H1 (cell line): ENCODE results near the gene COX7A1. TPM values are rescaled to one million over a fixed set of nuclear protein-coding genes. Genes with fewer than 3 reads are reported as not detected.

ENCODE experiments used
- CTCF ChIA-PET: fragments of 300-600 bp; sonication (Branson Sonifier 250); formaldehyde crosslinking; loops from one replicate; lab custom pipeline; 2021; ENCODE audit not compliant: partially characterized antibody; lab: Charles Lee
- POLR2A ChIA-PET: fragments of 300-600 bp; sonication (Branson Sonifier 250); formaldehyde crosslinking; loops from one replicate; lab custom pipeline; 2021; ENCODE audit warnings: inconsistent platforms; ENCODE audit not compliant: partially characterized antibody; lab: Charles Lee
- DNase-seq, 2 experiments: peaks; one replicate each; pipeline versions ENCODE4 v3.0.0 to v3.0.0-alpha.2; 2010 to 2022; ENCODE audit warnings: low spot score in 2 of 2, low read depth in 1 of 2, mixed read lengths in 1 of 2
- FAIRE-seq: peaks from 2 replicates; lab custom pipeline; 2011; peaks lifted over from hg19 to GRCh38; lab: Jason Lieb, UNC
- H2AFZ ChIP-seq: 2 replicates; pipeline ENCODE4 v1.8.1; 2012; ENCODE audit warnings: low read length, inconsistent platforms
- H2AK5ac ChIP-seq: 2 replicates; pipeline ENCODE4 v1.6.1; 2013; ENCODE audit warnings: low read depth, low read length
- H2BK120ac ChIP-seq: replicated peaks from 2 replicates; pipeline ENCODE3; 2013; ENCODE audit warnings: low read depth, low read length, inconsistent platforms
- H2BK12ac ChIP-seq: 2 replicates; pipeline ENCODE4 v1.6.1; 2013; ENCODE audit warnings: low read depth, low read length
- H2BK15ac ChIP-seq: 2 replicates; pipeline ENCODE4 v1.6.1; 2013; ENCODE audit warnings: low read length
- H2BK20ac ChIP-seq: 2 replicates; pipeline ENCODE4 v1.6.1; 2013; ENCODE audit warnings: low read length
- H2BK5ac ChIP-seq: 2 replicates; pipeline ENCODE4 v1.6.1; 2013; ENCODE audit warnings: low read depth, low read length
- H3K14ac ChIP-seq: 2 replicates; pipeline ENCODE4 v1.6.1; 2013; ENCODE audit warnings: inconsistent platforms; ENCODE audit not compliant: insufficient read length
- H3K18ac ChIP-seq: 2 replicates; pipeline ENCODE4 v1.6.1; 2013; ENCODE audit warnings: low read length; ENCODE audit errors: extremely low read depth
- H3K23ac ChIP-seq: 2 replicates; pipeline ENCODE4 v1.6.1; 2013; ENCODE audit warnings: inconsistent platforms; ENCODE audit not compliant: insufficient read length
- H3K23me2 ChIP-seq: 2 replicates; pipeline ENCODE4 v1.6.1; 2013; ENCODE audit warnings: low read depth, low read length
- H3K27ac ChIP-seq: 2 replicates; pipeline ENCODE4 v1.6.1; 2011; ENCODE audit warnings: low read depth, low read length, inconsistent platforms
- H3K27me3 ChIP-seq, 4 experiments: replicated peaks in 1 of 4; 1 replicate in 1 of 4; 2 replicates in 3 of 4; pipeline versions ENCODE4 v1.6.1 to v1.8.1; 2011 to 2013; ENCODE audit warnings: low read length in 3 of 4, mild to moderate bottlenecking in 3 of 4, inconsistent platforms in 2 of 4, mixed read lengths in 2 of 4, moderate library complexity in 1 of 4; ENCODE audit not compliant: control insufficient read depth in 3 of 4, insufficient read depth in 3 of 4; ENCODE audit errors: extremely low read depth in 1 of 4
- H3K36me3 ChIP-seq, 4 experiments: 2 replicates each; pipeline versions ENCODE4 v1.6.1 to v1.8.1; 2011 to 2013; ENCODE audit warnings: mild to moderate bottlenecking in 4 of 4, low read length in 3 of 4, moderate library complexity in 2 of 4, control low read depth in 1 of 4, inconsistent platforms in 1 of 4; ENCODE audit not compliant: insufficient read depth in 4 of 4, control insufficient read depth in 2 of 4
- H3K4ac ChIP-seq: replicated peaks from 2 replicates; pipeline ENCODE3; 2013; ENCODE audit warnings: low read length, low read depth, mixed read lengths, inconsistent platforms; ENCODE audit not compliant: insufficient read length
- H3K4me1 ChIP-seq, 4 experiments: replicated peaks in 1 of 4; 1 replicate in 1 of 4; 2 replicates in 3 of 4; pipeline versions ENCODE4 v1.6.1 to v1.8.1; 2011 to 2013; ENCODE audit warnings: low read length in 3 of 4, inconsistent platforms in 2 of 4, mixed read lengths in 1 of 4; ENCODE audit not compliant: insufficient read depth in 4 of 4, control insufficient read depth in 3 of 4
- H3K4me2 ChIP-seq, 2 experiments: 2 replicates each; pipeline versions ENCODE4 v1.6.1 to v1.8.1; 2011 to 2013; ENCODE audit warnings: low read depth in 2 of 2, low read length in 2 of 2, control low read depth in 1 of 2, inconsistent platforms in 1 of 2, mild to moderate bottlenecking in 1 of 2; ENCODE audit not compliant: insufficient read depth in 1 of 2
- H3K4me3 ChIP-seq, 4 experiments: fragments of 200-600, 300-600 bp in 1 of 4; sonication (generic), shearing (Covaris generic), sonication (Bioruptor Twin) in 1 of 4; 2 replicates each; pipeline versions ENCODE4 v1.5.1 to v1.8.1; 2011 to 2016; ENCODE audit warnings: low read length in 4 of 4, low read depth in 3 of 4, control low read depth in 2 of 4, inconsistent platforms in 2 of 4, mild to moderate bottlenecking in 2 of 4, mixed read lengths in 1 of 4, moderate library complexity in 1 of 4; ENCODE audit not compliant: insufficient read depth in 2 of 4; ENCODE audit errors: extremely low read depth in 1 of 4
- H3K56ac ChIP-seq: replicated peaks from 2 replicates; pipeline ENCODE3; 2013; ENCODE audit warnings: low read depth, mild to moderate bottlenecking, mixed read lengths, low read length, inconsistent platforms; ENCODE audit not compliant: insufficient read length
- H3K79me1 ChIP-seq: 2 replicates; pipeline ENCODE4 v1.6.1; 2013; ENCODE audit warnings: low read depth, low read length, control low read depth
- H3K79me2 ChIP-seq, 2 experiments: 2 replicates each; pipeline versions ENCODE4 v1.6.1 to v1.8.1; 2012 to 2013; ENCODE audit warnings: low read length in 2 of 2, mild to moderate bottlenecking in 2 of 2, inconsistent platforms in 1 of 2; ENCODE audit not compliant: insufficient read depth in 2 of 2, control insufficient read depth in 1 of 2
- H3K9ac ChIP-seq, 4 experiments: replicated peaks in 1 of 4; 1 replicate in 1 of 4; 2 replicates in 3 of 4; pipeline versions ENCODE4 v1.6.1 to v1.8.1; 2011 to 2013; ENCODE audit warnings: low read depth in 3 of 4, low read length in 3 of 4, control low read depth in 2 of 4, mild to moderate bottlenecking in 2 of 4, moderate library complexity in 2 of 4, inconsistent platforms in 1 of 4; ENCODE audit errors: extremely low read depth in 1 of 4
- H3K9me3 ChIP-seq, 2 experiments: 2 replicates each; pipeline versions ENCODE4 v1.6.1 to v1.8.1; 2012 to 2013; ENCODE audit warnings: mild to moderate bottlenecking in 2 of 2, moderate library complexity in 2 of 2, control low read depth in 1 of 2, inconsistent platforms in 1 of 2, low read depth in 1 of 2, low read length in 1 of 2, mixed read lengths in 1 of 2; ENCODE audit not compliant: insufficient read depth in 2 of 2
- H4K20me1 ChIP-seq, 2 experiments: replicated peaks in 1 of 2; 2 replicates each; pipeline versions ENCODE3 to v1.8.1; 2011 to 2013; ENCODE audit warnings: inconsistent platforms in 2 of 2, low read length in 2 of 2, mild to moderate bottlenecking in 1 of 2; ENCODE audit not compliant: insufficient read depth in 2 of 2, control insufficient read depth in 1 of 2
- H4K5ac ChIP-seq: 2 replicates; pipeline ENCODE4 v1.6.1; 2013; ENCODE audit warnings: low read length, low read depth, mixed read lengths, inconsistent platforms; ENCODE audit not compliant: insufficient read length
- H4K8ac ChIP-seq: 2 replicates; pipeline ENCODE4 v1.8.0; 2013; ENCODE audit warnings: mild to moderate bottlenecking, moderate library complexity, low read length, inconsistent platforms; ENCODE audit not compliant: insufficient read depth; ENCODE audit errors: extremely low read depth
- H4K91ac ChIP-seq: replicated peaks from 2 replicates; pipeline ENCODE3; 2013; ENCODE audit warnings: low read length, mixed read lengths, inconsistent platforms; ENCODE audit not compliant: insufficient read length
- ASH2L ChIP-seq: fragments of 200-600, 300-600 bp; sonication (generic); IDR thresholded peaks from one replicate; pipeline ENCODE4 v1.7.1; 2017; ENCODE audit warnings: low read length
- CBX5 ChIP-seq: fragments of 300-800, 300-1000 bp; sonication (generic); IDR thresholded peaks from 2 replicates; pipeline ENCODE4 v1.7.1; 2016; ENCODE audit warnings: antibody characterized with exemption, low read length, low read depth
- GABPA ChIP-seq: IDR thresholded peaks from 2 replicates; pipeline ENCODE4 v1.6.1; 2011; ENCODE audit warnings: mild to moderate bottlenecking, low read length, moderate library complexity, borderline replicate concordance; ENCODE audit not compliant: insufficient read depth
- HDAC2 ChIP-seq, 2 experiments: fragments of 300-600 bp in 1 of 2; sonication (generic) in 1 of 2; IDR thresholded peaks; 2 replicates each; pipeline ENCODE4 v1.6.1; 2011 to 2012; ENCODE audit warnings: low read depth in 2 of 2, low read length in 2 of 2, mild to moderate bottlenecking in 2 of 2, moderate library complexity in 2 of 2, borderline replicate concordance in 1 of 2, inconsistent platforms in 1 of 2
- KDM5A ChIP-seq: fragments of 200-600 bp; IDR thresholded peaks from 2 replicates; pipeline ENCODE4 v1.7.1; 2012; ENCODE audit warnings: mild to moderate bottlenecking, low read length, inconsistent platforms, mixed read lengths
- POLR2AphosphoS5 ChIP-seq: IDR thresholded peaks from 2 replicates; pipeline ENCODE4 v1.6.1; 2011; ENCODE audit warnings: low read depth, low read length
- SP1 ChIP-seq: IDR thresholded peaks from 2 replicates; pipeline ENCODE4 v1.6.1; 2011; ENCODE audit warnings: low read depth, low read length
- SP4 ChIP-seq: IDR thresholded peaks from 2 replicates; pipeline ENCODE4 v1.6.1; 2012; ENCODE audit warnings: low read length, inconsistent platforms
- TEAD4 ChIP-seq: IDR thresholded peaks from 2 replicates; pipeline ENCODE4 v1.6.1; 2012; ENCODE audit warnings: low read depth, low read length, inconsistent platforms, mixed read lengths
- WGBS, 2 experiments: shearing (Covaris generic) in 1 of 2; methylation state at CpG; one replicate each; pipeline versions ENCODE4 v1.1.6 to v1.1.7; 2013 to 2015; ENCODE audit warnings: low lambda C conversion rate in 2 of 2, mixed read lengths in 2 of 2, inconsistent platforms in 1 of 2, low coverage in 1 of 2, missing lambda C conversion rate in 1 of 2; ENCODE audit not compliant: insufficient replicate concordance in 2 of 2, insufficient coverage in 1 of 2, insufficient read length in 1 of 2; ENCODE audit errors: extremely low coverage in 1 of 2, missing lambda C conversion rate in 1 of 2; 5-methylcytosine and 5-hydroxymethylcytosine counted together
- polyA plus RNA-seq, 7 experiments: library from polyadenylated mRNA; depleted of rRNA in 3 of 7; stranded (reverse) in 5 of 7; unstranded in 2 of 7; fragments of >200 nt in 5 of 7; fragments of 200-250 nt in 2 of 7; gene quantifications; 1 replicate in 5 of 7; 2 replicates in 1 of 7; 4 replicates in 1 of 7; pipeline versions ENCODE4 v1.2.1 to v1.2.3, GENCODE V29; 2011 to 2013; ENCODE audit warnings: missing spikeins in 2 of 7, mixed read lengths in 2 of 7
- total RNA-seq: library from RNA; stranded (reverse); fragmentation: NEBNext Ultra II Directional; extraction: Animal tissue kit (Norgen Biotek cat#: 25700); gene quantifications from 2 replicates; pipeline ENCODE4 v1.2.1, GENCODE V29; 2021
- TF ChIP-seq, protein P1 (sequence below): IDR thresholded peaks from 2 replicates; pipeline ENCODE4 v1.6.1; 2012; ENCODE audit warnings: inconsistent platforms

COX7A1 gene
- total and polyA plus RNA-seq, 2 of the 8 experiments (the other 6 are each of a cell fraction or from before 2014, with no cell fraction given), result 0.60 TPM

GRCh38 chr19:36115453-36116343, 36.5 kb downstream of the COX7A1 start, which contains the start of gene TBCB:
Gene TBCB, plus strand, starts transcription at chr19:36115468. Its CDS starts 93 bp downstream, at chr19:36115561.
- no peaks in the 10 kb centered on the region for H3K9me3 ChIP-seq
- H2AFZ ChIP-seq, result peak within 1 kb of the TSS; percentile 34; the same call in 1 of the 2 replicates
- no peak within 1 kb of the TSS for H3K23ac ChIP-seq
- H3K4ac ChIP-seq, result peak within 1 kb of the TSS; percentile 40
- H3K27ac ChIP-seq, result peak within 1 kb of the TSS; percentile 76
- peak within 1 kb of the TSS; percentile 63 for H4K91ac ChIP-seq
- peaks cover 10% of the 10 kb centered on the region for H3K23me2 ChIP-seq
- H3K4me3 ChIP-seq, result peak within 1 kb of the TSS; percentile 73 to 96 (median 82)
- peak within 1 kb of the TSS; percentile 79 for H4K5ac ChIP-seq
- 0 out of 2 replicates have a peak within 1 kb of the TSS, but pooled peaks have one; percentile 68 for H2BK12ac ChIP-seq
- H3K79me2 ChIP-seq, result peaks cover 0 to 9% of the 10 kb centered on the region in 2 experiments; a peak in 1 of 4 replicates
- H3K14ac ChIP-seq, result no peak within 1 kb of the TSS
- H3K4me1 ChIP-seq, result peaks cover 4 to 26% (median 16%) of the 10 kb centered on the region in 4 experiments
- H3K9ac ChIP-seq, result peak within 1 kb of the TSS; percentile 39 to 86 (median 56)
- FAIRE-seq (no peak), DNase-seq (no peak)
- CTCF ChIA-PET, result interaction anchor here (1.2 to 2.8 kb wide), 2 partner anchors 12 kb away, joined by 3 to 14 read pairs; no protein-coding TSS in a partner anchor
- peak within 1 kb of the TSS; percentile 24 for H3K56ac ChIP-seq
- H3K18ac ChIP-seq, result peak within 1 kb of the TSS; percentile 90
- H4K20me1 ChIP-seq, result peaks cover 3 to 9% of the 10 kb centered on the region in 2 experiments
- H3K4me2 ChIP-seq, result peak within 1 kb of the TSS; percentile 76 to 94
- H2BK5ac ChIP-seq, result peak within 1 kb of the TSS; percentile 89; the same call in 1 of the 2 replicates
- 0 out of 2 replicates have a peak within 1 kb of the TSS, but pooled peaks have one; percentile 37 for H4K8ac ChIP-seq
- peaks cover 4 to 24% (median 12%) of the 10 kb centered on the region in 4 experiments; a peak in 5 of 8 replicates for H3K36me3 ChIP-seq
- peaks cover 15% of the 10 kb centered on the region for H3K79me1 ChIP-seq
- no peak within 1 kb of the TSS for H2AK5ac ChIP-seq
- H2BK20ac ChIP-seq, result no peak within 1 kb of the TSS
- 10% methylated on average over 29 of the region's 59 CpGs; no CpG with 5 or more reads in 1 of the 2 experiments for WGBS, 2 experiments
- H2BK120ac ChIP-seq, result no peak within 1 kb of the TSS
- POLR2A ChIA-PET, result interaction anchor here (0.7 to 2.9 kb wide), 9 partner anchors 12 to 412 kb away, joined by 3 to 27 read pairs (median 4); partner anchors contain the start of genes THAP8 and ZNF260
- no peak within 1 kb of the TSS; the same call in 1 of the 2 replicates for H2BK15ac ChIP-seq
- H3K27me3 ChIP-seq, result no peaks in the 10 kb centered on the region
- TF ChIP-seq SP1 (no peak), SP4 (no peak), HDAC2 (IDR thresholded peaks at IDR 0.05; ENCODE audit: borderline replicate concordance in 1 of 2, low read depth in 2 of 2, low read length in 2 of 2) (no peak), GABPA (no peak), ASH2L (peak; percentile 8), KDM5A (no peak), TEAD4 (no peak), POLR2AphosphoS5 (no peak; the same call in 1 of the 2 replicates), CBX5 (no peak)
- TF ChIP-seq, protein P1, sequence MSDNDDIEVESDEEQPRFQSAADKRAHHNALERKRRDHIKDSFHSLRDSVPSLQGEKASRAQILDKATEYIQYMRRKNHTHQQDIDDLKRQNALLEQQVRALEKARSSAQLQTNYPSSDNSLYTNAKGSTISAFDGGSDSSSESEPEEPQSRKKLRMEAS, result peak; percentile 39; the same call in 1 of the 2 replicates
